Stimulated activated CD8-positive, alpha-beta memory T cell treated with anti-CD3 and anti-CD28 coated beads, Interleukin-4, amount 100 ng/mL, for 48 hours (primary cell): ENCODE data around the gene NNAT.
"Not testable (repeated sequence)": the region's sequence is repeated elsewhere in the genome, so short reads cannot be mapped to it uniquely, and the experiment has no call there.

Experiments used
- DNase-seq: peaks from one replicate; pipeline ENCODE4 v3.0.0-alpha.2; 2020

The NNAT gene

GRCh38 chr20:37524859-37525708, 4.0 kb downstream of the NNAT start:
- peak; percentile 50 for DNase-seq

GRCh38 chr20:37525810-37526209, 4.8 kb downstream of the NNAT start:
- DNase-seq: no peak

GRCh38 chr20:37526238-37526838, 5.3 kb downstream of the NNAT start:
- no peak for DNase-seq

- DNase-seq: no peak
These were observed 6.0 kb downstream of the NNAT start for GRCh38 chr20:37526839-37527637.

GRCh38 chr20:37527638-37528445, 6.8 kb downstream of the NNAT start, which contains the start of gene BLCAP:
TSS of gene BLCAP (minus strand) at chr20:37527876. CDS start at chr20:37519174, 8,702 bp downstream.
- DNase-seq: peak; percentile 94

- no peak for DNase-seq
These were observed 7.6 kb downstream of the NNAT start for GRCh38 chr20:37528446-37529213.

GRCh38 chr20:37529214-37529967, 8.3 kb downstream of the NNAT start:
- DNase-seq: no peak

- no peak for DNase-seq
These were observed 9.0 kb downstream of the NNAT start for GRCh38 chr20:37529968-37530600.

GRCh38 chr20:37530696-37531095, 9.6 kb downstream of the NNAT start:
- no peak for DNase-seq

GRCh38 chr20:37531856-37532255, 10.8 kb downstream of the NNAT start:
- no peak for DNase-seq

GRCh38 chr20:37533154-37533715, 12.2 kb downstream of the NNAT start:
- no peak for DNase-seq

GRCh38 chr20:37534401-37535157, 13.5 kb downstream of the NNAT start:
- DNase-seq: peak; percentile 50

GRCh38 chr20:37535443-37536132, 14.5 kb downstream of the NNAT start:
- no peak for DNase-seq

GRCh38 chr20:37537505-37537904, 16.5 kb downstream of the NNAT start:
- no peak for DNase-seq

GRCh38 chr20:37538003-37538402, 17.0 kb downstream of the NNAT start:
- DNase-seq: no peak

GRCh38 chr20:37539424-37539823, 18.4 kb downstream of the NNAT start:
- DNase-seq: no peak

GRCh38 chr20:37540001-37540400, 19.0 kb downstream of the NNAT start:
- DNase-seq: no peak

- DNase-seq: not testable (repeated sequence)
These were observed 19.8 kb downstream of the NNAT start for GRCh38 chr20:37540838-37541237.

- no peak for DNase-seq
These were observed 20.3 kb downstream of the NNAT start for GRCh38 chr20:37541326-37541725.
